Measurements from ENCODE around the gene GALNT6.
A peak's percentile ranks its signal among the peaks of the same experiment; 100 is the strongest.

Gene GALNT6, protein sequence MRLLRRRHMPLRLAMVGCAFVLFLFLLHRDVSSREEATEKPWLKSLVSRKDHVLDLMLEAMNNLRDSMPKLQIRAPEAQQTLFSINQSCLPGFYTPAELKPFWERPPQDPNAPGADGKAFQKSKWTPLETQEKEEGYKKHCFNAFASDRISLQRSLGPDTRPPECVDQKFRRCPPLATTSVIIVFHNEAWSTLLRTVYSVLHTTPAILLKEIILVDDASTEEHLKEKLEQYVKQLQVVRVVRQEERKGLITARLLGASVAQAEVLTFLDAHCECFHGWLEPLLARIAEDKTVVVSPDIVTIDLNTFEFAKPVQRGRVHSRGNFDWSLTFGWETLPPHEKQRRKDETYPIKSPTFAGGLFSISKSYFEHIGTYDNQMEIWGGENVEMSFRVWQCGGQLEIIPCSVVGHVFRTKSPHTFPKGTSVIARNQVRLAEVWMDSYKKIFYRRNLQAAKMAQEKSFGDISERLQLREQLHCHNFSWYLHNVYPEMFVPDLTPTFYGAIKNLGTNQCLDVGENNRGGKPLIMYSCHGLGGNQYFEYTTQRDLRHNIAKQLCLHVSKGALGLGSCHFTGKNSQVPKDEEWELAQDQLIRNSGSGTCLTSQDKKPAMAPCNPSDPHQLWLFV

DNA sequence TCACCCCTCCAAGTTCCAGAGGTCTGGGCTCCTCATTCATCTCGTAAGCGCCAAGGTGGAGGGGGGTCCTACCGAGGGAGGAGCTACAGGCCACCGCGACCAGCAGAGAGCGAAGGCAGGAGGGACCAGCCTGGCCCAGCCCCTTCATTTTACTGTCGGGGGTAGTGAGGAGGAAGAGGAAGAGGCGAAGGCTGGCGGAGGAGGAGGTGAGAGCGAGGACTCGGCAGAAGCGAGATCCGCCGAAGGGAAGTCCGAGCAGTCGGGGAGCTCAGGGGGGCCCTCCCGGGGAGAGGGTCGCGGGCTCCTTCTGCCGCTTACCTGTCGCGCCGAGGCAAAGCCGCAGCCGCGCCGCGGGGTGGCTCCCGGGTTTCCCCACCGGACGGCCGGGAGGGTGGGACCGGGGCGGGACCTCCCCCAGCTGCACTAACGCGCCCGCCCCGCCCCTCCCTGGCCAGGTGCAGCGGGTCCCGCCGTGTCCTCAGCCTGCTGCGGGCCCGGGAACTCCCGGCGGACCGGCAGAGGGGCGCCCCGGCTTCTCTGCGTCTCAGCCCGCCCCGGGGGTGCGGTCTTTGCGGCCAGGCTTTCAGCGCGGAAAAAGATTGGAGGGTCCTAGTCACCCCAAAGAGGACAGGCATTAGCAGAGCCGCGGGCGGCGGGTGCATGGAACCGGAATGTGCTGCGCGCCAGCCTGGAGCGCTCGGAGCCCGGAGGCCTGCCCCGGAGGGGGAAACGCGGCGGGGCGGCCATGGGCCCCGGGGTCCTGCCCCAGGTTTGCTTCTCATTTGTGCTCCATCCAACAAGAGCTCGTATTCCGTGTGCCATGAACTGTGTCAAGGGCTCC is at the start of gene GALNT6:
Gene GALNT6 (minus strand): TSS at position 124 of the 841 bp plus-strand sequence. CDS start 11,625 bp downstream, outside the sequence.
- peak; percentile 21 to 80 for DNase-seq (ENCODE audit: low spot score in 2 of 2)
- H3K4me1 ChIP-seq, result peaks cover 4% of the 10 kb centered on the region; the same call in 1 of the 2 replicates
- peaks cover 6% of the 10 kb centered on the region; the same call in 1 of the 2 replicates for H3K27me3 ChIP-seq (ENCODE audit: low read depth)
- in situ Hi-C loops (cut with MboI; ENCODE audit: low sequenced_read_pairs), result no loop called here
- H3K4me3 ChIP-seq, result peak within 1 kb of the TSS; percentile 51
- H3K36me3 ChIP-seq (replicated peaks), result no peaks in the 10 kb centered on the region
- no peaks in the 10 kb centered on the region for H3K9me3 ChIP-seq

DNA sequence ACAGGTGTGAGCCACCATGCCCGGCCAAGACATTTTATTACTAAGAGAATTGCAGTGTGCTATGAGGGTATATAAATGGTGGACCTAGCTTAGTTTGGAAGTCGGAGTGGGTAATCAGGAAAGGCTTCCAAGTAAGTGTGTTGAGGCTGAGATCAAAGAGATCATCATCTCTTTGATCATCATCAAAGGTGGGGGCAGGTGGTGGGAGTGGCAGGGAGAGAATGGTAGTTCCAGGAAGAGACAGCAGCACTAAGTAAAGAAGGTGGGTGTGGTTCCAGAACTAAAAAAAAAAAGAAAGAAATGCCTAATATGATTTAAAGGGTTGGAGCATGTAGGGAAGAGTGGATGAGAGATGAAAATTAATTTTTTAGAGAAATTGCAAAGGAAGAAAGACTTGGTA is 48.1 kb upstream of the GALNT6 start:
- Histone ChIP-seq H3K4me3 (no peak overlapping the region), H3K9me3 (no peaks in the 10 kb centered on the region), H3K27me3 (ENCODE audit: low read depth) (no peaks in the 10 kb centered on the region), H3K36me3 (replicated peaks) (no peaks in the 10 kb centered on the region), H3K4me1 (peaks cover 7% of the 10 kb centered on the region)
- no peak for DNase-seq (ENCODE audit: low spot score in 2 of 2)
- in situ Hi-C loops (cut with MboI; ENCODE audit: low sequenced_read_pairs), result no loop called here

DNA sequence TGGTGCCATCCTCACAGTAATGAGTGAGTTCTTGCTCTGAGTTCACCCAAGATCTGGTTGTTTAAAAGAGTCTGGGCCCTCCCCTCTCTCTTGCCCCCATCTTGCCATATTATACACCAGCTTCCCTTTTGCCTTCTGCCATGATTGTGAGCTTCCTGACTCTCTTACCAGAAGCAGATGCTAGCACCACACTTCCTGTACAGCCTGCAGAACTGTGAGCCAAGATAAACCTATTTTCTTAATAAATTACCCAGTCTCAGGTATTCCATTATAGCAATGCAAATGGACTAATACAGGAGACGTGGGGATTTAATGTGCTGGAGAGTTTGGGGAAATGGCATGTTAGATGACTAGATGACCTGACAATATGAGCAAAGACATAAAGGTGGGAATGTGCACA is 46.2 kb upstream of the GALNT6 start:
- no peaks in the 10 kb centered on the region for H3K9me3 ChIP-seq
- no peak for DNase-seq (ENCODE audit: low spot score in 2 of 2)
- in situ Hi-C loops (cut with MboI; ENCODE audit: low sequenced_read_pairs), result no loop called here
- no peak overlapping the region for H3K4me3 ChIP-seq
- no peaks in the 10 kb centered on the region for H3K36me3 ChIP-seq (replicated peaks)
- H3K27me3 ChIP-seq (ENCODE audit: low read depth), result no peaks in the 10 kb centered on the region
- H3K4me1 ChIP-seq, result peaks cover 15% of the 10 kb centered on the region

DNA sequence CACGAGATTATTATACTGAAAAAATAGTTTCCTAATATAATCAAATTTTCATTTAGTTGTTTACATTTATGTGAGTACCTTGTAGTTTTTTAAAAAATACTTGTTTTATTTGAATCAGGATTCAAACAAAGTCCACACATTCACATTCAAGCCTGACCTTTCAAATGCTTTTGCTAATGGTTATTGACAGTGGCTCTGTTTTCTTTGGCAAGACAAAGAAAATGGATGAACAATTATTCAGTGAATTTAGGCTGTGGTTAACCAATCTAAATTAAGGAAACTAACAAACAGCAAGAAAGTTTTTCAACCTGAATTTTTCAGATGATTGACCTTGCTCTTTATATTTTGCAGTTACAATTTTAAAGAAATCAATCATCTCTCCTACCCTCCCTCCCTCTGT is 43.1 kb upstream of the GALNT6 start:
- H3K4me1 ChIP-seq, result peaks cover 15% of the 10 kb centered on the region
- no peaks in the 10 kb centered on the region for H3K27me3 ChIP-seq (ENCODE audit: low read depth)
- DNase-seq (ENCODE audit: low spot score in 2 of 2), result no peak
- H3K9me3 ChIP-seq, result no peaks in the 10 kb centered on the region
- in situ Hi-C loops (cut with MboI; ENCODE audit: low sequenced_read_pairs), result no loop called here
- H3K36me3 ChIP-seq (replicated peaks), result no peaks in the 10 kb centered on the region
- H3K4me3 ChIP-seq, result no peak overlapping the region

DNA sequence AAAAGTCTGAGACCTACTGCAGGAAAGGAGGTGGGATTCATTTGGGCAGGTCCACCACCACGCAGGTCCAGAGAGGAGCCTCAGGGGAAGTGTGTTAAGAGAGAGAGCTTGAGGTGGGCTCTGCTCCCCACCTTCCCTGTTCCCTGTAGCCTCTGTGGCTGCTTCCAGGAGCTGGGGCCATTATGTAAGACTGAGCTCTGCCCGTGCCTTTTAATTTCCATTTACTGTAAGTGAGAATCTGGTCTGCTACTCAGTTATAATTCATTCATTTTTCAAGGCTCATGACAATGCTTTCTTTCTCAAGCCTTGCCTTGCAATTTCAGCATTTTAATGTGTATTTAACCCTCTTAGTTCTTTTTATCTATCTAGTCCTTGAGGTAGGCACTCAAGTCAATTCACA is 41.7 kb upstream of the GALNT6 start:
- peaks cover 15% of the 10 kb centered on the region for H3K4me1 ChIP-seq
- in situ Hi-C loops (cut with MboI; ENCODE audit: low sequenced_read_pairs), result no loop called here
- H3K9me3 ChIP-seq, result no peaks in the 10 kb centered on the region
- no peaks in the 10 kb centered on the region for H3K27me3 ChIP-seq (ENCODE audit: low read depth)
- no peaks in the 10 kb centered on the region for H3K36me3 ChIP-seq (replicated peaks)
- H3K4me3 ChIP-seq, result no peak overlapping the region
- no peak for DNase-seq (ENCODE audit: low spot score in 2 of 2)

DNA sequence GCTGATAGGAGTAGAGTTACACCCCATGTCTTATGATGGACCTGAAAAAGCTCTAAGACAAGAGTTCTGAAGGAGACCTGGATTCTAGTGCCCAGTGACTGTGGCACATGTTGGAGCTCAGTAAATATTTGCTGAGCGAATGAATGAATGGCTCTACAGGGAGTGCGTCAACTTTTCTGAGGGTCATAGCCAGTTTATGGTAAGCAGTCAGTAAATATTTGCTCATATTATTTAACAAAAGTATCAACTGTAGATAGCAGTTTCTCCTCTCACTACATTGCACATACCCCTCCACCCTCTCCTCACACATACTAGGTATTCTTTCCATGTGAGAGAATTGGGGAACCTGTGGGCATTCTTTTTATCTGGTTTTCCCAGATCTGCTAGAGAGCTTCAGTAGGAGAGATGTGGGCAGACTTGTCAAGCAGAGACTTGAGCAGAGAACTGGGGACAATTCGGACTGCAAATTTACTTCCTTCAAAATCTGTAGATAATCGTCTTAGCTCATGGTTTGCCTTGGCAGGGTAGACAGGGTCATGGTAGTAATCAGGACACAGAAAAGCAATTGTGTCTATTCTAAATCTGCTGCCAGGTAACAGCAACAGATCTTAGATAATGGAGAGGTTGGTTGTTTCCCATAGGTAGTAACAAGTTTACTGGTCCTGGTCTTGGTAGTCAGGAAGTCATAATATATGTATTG is 39.1 kb upstream of the GALNT6 start:
- Histone ChIP-seq H3K9me3 (no peaks in the 10 kb centered on the region), H3K4me1 (peaks cover 17% of the 10 kb centered on the region), H3K36me3 (replicated peaks) (no peaks in the 10 kb centered on the region), H3K4me3 (no peak overlapping the region), H3K27me3 (ENCODE audit: low read depth) (no peaks in the 10 kb centered on the region)
- DNase-seq (ENCODE audit: low spot score in 2 of 2), result no peak
- in situ Hi-C loops (cut with MboI; ENCODE audit: low sequenced_read_pairs), result no loop called here

DNA sequence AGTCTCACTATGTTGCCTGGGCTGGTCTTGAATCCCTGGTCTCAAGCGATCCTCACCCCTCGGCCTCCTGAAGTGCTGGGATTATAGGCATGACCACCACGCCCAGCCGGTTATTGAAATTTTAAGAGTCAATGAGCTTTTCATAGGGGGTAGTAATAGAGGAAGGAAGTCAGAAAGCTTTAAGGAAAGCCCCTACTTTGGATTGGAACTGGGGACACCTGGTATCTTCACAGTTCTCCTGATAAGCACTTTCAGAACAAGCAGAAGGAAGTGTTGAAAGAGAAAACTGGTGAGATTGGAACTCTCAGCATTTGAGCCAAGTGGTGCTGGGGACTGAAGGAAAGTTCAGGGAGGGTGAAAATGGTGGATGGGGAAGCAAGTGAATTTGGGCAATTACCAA is 38.5 kb upstream of the GALNT6 start:
- no peak for DNase-seq (ENCODE audit: low spot score in 2 of 2)
- Histone ChIP-seq H3K36me3 (replicated peaks) (no peaks in the 10 kb centered on the region), H3K4me3 (no peak overlapping the region), H3K9me3 (no peaks in the 10 kb centered on the region), H3K27me3 (ENCODE audit: low read depth) (no peaks in the 10 kb centered on the region), H3K4me1 (peaks cover 16% of the 10 kb centered on the region)
- in situ Hi-C loops (cut with MboI; ENCODE audit: low sequenced_read_pairs), result loop anchor here (10.0 kb wide), 2 partner anchors 245 to 395 kb away; no protein-coding TSS in a partner anchor

DNA sequence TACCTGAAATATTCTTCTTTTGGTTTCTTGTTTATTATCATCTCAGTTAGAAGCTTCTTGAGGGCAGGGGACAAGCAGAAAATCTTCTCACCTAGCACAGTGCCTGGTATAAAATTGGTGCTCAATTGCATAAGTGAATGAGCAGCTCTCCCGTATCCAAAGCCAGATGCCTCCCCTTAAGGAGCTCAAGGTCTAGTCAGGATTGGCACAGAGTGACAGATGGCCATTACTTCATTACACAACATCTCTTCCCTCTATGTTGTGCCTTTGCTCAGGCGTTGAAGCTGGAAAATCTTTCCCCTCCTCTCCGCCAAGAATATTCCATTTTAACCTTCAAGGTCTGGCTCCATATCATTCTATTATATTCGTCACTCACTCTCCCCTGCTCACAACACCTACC is 37.0 kb upstream of the GALNT6 start:
- no peak for DNase-seq (ENCODE audit: low spot score in 2 of 2)
- H3K4me1 ChIP-seq, result peaks cover 9% of the 10 kb centered on the region; the same call in 1 of the 2 replicates
- no peaks in the 10 kb centered on the region for H3K36me3 ChIP-seq (replicated peaks)
- H3K4me3 ChIP-seq, result no peak overlapping the region
- no peaks in the 10 kb centered on the region for H3K9me3 ChIP-seq
- in situ Hi-C loops (cut with MboI; ENCODE audit: low sequenced_read_pairs), result loop anchor here (10.0 kb wide), 2 partner anchors 247 to 397 kb away; no protein-coding TSS in a partner anchor
- no peaks in the 10 kb centered on the region for H3K27me3 ChIP-seq (ENCODE audit: low read depth)

DNA sequence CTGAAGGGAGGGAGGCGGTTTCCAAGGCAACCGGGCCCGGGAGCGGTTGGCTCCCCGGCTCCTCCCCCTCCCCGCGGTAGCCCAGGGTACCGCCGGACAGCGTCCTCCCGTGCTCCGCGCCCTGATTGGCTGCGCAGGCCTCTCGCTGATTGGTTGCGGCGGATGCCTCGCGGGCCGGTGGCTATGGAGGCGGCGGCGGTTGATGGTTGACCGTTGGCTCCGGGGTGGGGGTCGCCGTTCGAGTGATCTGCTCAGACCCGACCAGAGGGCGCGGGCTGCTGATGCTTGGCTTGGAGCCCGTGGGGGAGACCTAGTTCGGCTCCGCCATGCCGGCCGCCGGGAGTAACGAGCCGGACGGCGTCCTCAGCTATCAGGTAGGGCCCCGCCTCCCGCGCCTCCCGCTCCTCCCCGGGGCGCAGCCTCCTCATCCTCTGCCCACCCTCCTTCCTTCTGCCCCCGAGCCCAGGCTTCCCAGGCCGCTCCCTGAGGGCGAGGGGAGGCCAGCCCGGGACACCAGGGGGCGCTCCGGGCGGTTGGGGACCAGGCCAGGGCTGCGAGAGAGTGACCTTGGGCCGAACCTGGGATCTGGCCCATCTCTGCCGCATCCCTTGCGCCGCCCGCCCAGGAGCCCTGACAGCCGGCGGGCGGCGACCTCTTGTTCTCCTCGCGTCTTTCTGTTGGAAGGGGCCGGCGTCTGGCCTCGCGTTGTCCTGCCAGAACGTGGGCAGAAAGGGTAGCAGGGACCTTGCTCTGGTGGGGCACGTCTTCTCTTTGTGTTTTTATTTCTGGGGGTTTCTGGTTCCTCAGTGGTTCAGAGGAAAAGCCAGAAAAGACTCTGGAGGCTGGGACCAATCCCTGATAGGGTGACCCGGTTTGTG is 33.7 kb upstream of the GALNT6 start, which contains the start of gene SLC4A8:
Gene SLC4A8 (plus strand): TSS at position 170 of the 878 bp plus-strand sequence. CDS start 157 bp downstream, at position 327.
- H3K4me1 ChIP-seq, result peaks cover 7% of the 10 kb centered on the region; the same call in 1 of the 2 replicates
- H3K9me3 ChIP-seq, result no peaks in the 10 kb centered on the region
- peak within 1 kb of the TSS; percentile 66 for H3K4me3 ChIP-seq
- DNase-seq (ENCODE audit: low spot score in 2 of 2), result peak; percentile 92 to 97
- in situ Hi-C loops (cut with MboI; ENCODE audit: low sequenced_read_pairs), result loop anchor here (5.0 to 10.0 kb wide), 3 partner anchors 102 to 400 kb away; no protein-coding TSS in a partner anchor
- H3K27me3 ChIP-seq (ENCODE audit: low read depth), result no peaks in the 10 kb centered on the region
- no peaks in the 10 kb centered on the region for H3K36me3 ChIP-seq (replicated peaks)

DNA sequence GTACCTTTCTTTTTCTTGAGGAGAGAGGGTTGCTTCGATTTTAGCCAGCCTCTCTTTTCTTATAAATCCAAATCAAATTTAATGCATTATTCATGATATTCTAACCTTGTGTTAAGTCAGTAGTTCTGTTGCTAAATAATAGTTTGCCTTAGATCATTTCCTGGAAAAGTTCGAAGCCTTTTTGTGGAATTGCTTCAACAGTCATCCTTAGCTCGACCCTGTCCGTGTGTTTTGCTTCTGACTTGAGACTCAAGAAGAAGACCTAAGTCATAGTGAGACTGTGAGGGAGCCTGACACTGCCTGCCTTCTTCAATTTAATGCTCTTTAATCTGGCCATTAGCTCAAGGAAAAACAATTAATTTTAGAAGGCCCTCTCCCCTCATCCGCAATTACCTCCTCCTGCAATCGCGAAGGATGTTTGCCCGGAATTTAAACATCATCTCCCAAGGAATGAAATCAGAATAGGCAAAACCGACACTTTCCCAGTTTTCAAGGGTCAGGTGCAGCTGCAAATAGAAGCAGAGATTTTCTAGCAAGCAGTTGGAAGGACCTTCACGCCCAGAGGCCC is 33.0 kb upstream of the GALNT6 start:
- Histone ChIP-seq H3K4me1 (peaks cover 7% of the 10 kb centered on the region; the same call in 1 of the 2 replicates), H3K27me3 (ENCODE audit: low read depth) (no peaks in the 10 kb centered on the region), H3K36me3 (replicated peaks) (no peaks in the 10 kb centered on the region), H3K4me3 (peak overlapping the region; percentile 66), H3K9me3 (no peaks in the 10 kb centered on the region)
- in situ Hi-C loops (cut with MboI; ENCODE audit: low sequenced_read_pairs), result loop anchor here (5.0 to 10.0 kb wide), 3 partner anchors 103 to 401 kb away; no protein-coding TSS in a partner anchor
- no peak for DNase-seq (ENCODE audit: low spot score in 2 of 2)

DNA sequence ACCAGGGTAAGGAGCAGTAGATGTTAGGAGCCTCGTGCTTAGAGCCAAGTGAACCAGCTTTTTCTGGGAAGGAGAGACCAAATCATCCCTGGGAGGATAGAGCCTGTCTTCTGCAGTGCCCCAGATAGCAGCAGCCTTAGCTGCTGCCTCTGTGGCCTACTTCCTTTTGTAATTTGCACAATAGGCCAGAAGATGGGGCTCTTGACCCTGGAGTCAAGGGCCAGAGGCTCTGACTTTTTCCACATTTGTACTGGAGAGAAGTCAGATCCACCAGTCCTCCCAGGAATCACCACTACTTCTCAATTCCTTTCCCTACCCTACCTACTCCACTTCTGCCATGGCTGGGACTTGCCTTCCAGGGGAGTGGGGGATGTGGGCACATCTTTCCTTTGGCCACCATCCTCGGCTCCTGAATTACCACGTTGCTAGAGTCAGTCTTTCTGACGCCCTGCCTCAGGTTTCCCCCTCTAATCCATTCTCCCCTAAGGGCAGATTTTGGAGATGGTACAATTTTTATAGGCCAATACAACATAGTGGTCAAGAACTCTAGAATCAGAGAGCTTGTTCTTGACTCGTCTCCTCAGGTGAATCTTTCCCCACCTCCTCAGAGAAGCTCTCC is 30.2 kb upstream of the GALNT6 start:
- in situ Hi-C loops (cut with MboI; ENCODE audit: low sequenced_read_pairs), result loop anchor here (5.0 to 10.0 kb wide), 3 partner anchors 106 to 403 kb away; no protein-coding TSS in a partner anchor
- Histone ChIP-seq H3K9me3 (no peaks in the 10 kb centered on the region), H3K36me3 (replicated peaks) (no peaks in the 10 kb centered on the region), H3K4me3 (no peak overlapping the region), H3K4me1 (peaks cover 7% of the 10 kb centered on the region; the same call in 1 of the 2 replicates), H3K27me3 (ENCODE audit: low read depth) (no peaks in the 10 kb centered on the region)
- peak; percentile 75 to 79 for DNase-seq (ENCODE audit: low spot score in 2 of 2)
